ENCODE measurements around the gene RNF151. TPM values are rescaled to one million over a fixed set of nuclear protein-coding genes. Genes with fewer than 3 reads are reported as not detected.
A peak's percentile ranks its signal among the peaks of the same experiment; 100 is the strongest.

The RNF151 gene
- total RNA-seq, 4 donors from 2014 or later, result not detected

- Histone ChIP-seq H3K9me3 (no peaks in the 10 kb centered on the region), H3K36me3 (peaks cover 1 to 18% (median 10%) of the 10 kb centered on the region in 4 donors), H3K27me3 (peaks cover 3 to 48% (median 32%) of the 10 kb centered on the region in 4 donors), H3K27ac (replicated peaks in 1 of 4) (peak overlapping the region in 1 of 4 donors; percentile 27), H3K4me3 (peak overlapping the region; percentile 45 to 61 (median 48)), H3K4me1 (peaks cover 26 to 51% (median 40%) of the 10 kb centered on the region in 4 donors)
- intact Hi-C loops (cut with DNase I), result no loop called here
- no CpG with 5 or more reads among the region's 50 CpGs for WGBS
- no peak for DNase-seq (ENCODE audit: extremely low spot score)
- TF ChIP-seq CTCF (IDR thresholded peaks at IDR 0.05) (no peak), EP300 (IDR thresholded peaks at IDR 0.05) (no peak), POLR2AphosphoS5 (IDR thresholded peaks at IDR 0.05) (no peak), POLR2A (IDR thresholded peaks at IDR 0.05; ENCODE audit: low read depth) (no peak)
Measured at GRCh38 chr16:1992704-1993317, 26.2 kb downstream of the RNF151 start.

DNA sequence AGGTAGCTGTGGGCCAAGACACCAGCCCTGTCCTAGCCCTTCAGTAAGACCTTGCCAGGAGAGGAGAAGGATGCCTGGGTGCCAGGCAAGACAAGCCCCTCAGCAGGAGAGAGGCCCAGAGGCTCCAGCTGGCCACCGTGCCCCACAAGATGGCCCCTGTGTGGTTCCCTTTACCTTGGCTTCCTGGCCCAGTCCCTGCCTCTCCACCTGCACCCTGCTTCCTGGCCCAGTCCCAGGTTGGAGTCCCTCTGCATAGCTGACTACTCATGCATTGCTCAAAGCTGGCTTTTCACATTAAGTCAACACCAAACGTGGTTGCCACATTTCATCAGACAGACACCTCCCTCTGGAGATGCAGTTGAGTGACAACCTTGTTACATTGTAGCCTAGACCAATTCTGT is 27.1 kb downstream of the RNF151 start:
- Histone ChIP-seq H3K4me1 (peaks cover 26 to 57% (median 43%) of the 10 kb centered on the region in 4 donors), H3K27me3 (peaks cover 3 to 44% (median 28%) of the 10 kb centered on the region in 4 donors), H3K36me3 (peaks cover 10 to 27% (median 19%) of the 10 kb centered on the region in 4 donors), H3K4me3 (no peak overlapping the region), H3K27ac (replicated peaks in 1 of 4) (no peak overlapping the region), H3K9me3 (no peaks in the 10 kb centered on the region)
- intact Hi-C loops (cut with DNase I), result no loop called here
- 75% methylated on average over 2 of the region's 2 CpGs for WGBS
- no peak for TF ChIP-seq POLR2A (IDR thresholded peaks at IDR 0.05; ENCODE audit: low read depth)
- TF ChIP-seq EP300 (IDR thresholded peaks at IDR 0.05), result no peak
- no peak for TF ChIP-seq POLR2AphosphoS5 (IDR thresholded peaks at IDR 0.05)
- no peak for TF ChIP-seq CTCF (IDR thresholded peaks at IDR 0.05)
- DNase-seq (ENCODE audit: extremely low spot score), result no peak

GRCh38 chr16:1997494-1998359 is 31.1 kb downstream of the RNF151 start:
- TF ChIP-seq EP300 (IDR thresholded peaks at IDR 0.05) (no peak), POLR2A (IDR thresholded peaks at IDR 0.05; ENCODE audit: low read depth) (no peak), POLR2AphosphoS5 (IDR thresholded peaks at IDR 0.05) (no peak), CTCF (IDR thresholded peaks at IDR 0.05) (no peak)
- Histone ChIP-seq H3K27ac (replicated peaks in 1 of 4) (peak overlapping the region in 2 of 4 donors; percentile 52 to 63), H3K9me3 (no peaks in the 10 kb centered on the region), H3K4me3 (no peak overlapping the region), H3K27me3 (peaks cover 0 to 4% (median 0%) of the 10 kb centered on the region in 4 donors), H3K4me1 (peaks cover 0 to 22% (median 7%) of the 10 kb centered on the region in 4 donors), H3K36me3 (peaks cover 50 to 67% (median 59%) of the 10 kb centered on the region in 4 donors)
- WGBS, result 82% methylated on average over 19 of the region's 26 CpGs
- DNase-seq (ENCODE audit: extremely low spot score), result no peak
- intact Hi-C loops (cut with DNase I), result no loop called here

DNA sequence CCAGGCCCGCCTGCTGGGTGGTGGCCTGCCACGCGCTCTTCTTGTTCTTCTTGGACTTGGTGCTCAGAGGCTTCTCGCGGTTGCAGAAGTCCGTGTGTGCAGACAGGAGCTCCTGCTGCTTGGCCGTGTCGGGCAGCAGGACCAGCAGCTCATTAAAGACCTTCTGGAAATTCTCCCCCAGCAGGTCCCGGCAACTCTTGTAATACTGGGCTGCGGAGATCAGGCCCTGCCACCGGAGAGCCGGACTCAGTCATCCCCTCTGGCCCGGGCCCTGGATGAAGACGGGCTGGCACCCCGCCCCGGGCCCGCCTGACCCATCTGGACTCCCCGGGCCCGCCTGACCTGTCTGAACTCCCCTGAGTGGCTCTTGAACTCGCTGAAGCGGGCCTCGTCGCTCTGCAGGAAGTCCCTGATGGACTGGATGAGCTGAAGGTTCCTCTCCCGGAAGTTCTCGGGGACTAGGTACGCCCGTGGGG is 31.7 kb downstream of the RNF151 start:
- peaks cover 57 to 74% (median 65%) of the 10 kb centered on the region in 4 donors for H3K36me3 ChIP-seq
- no peak for DNase-seq (ENCODE audit: extremely low spot score)
- 83% methylated on average over 17 of the region's 27 CpGs for WGBS
- intact Hi-C loops (cut with DNase I), result no loop called here
- H3K9me3 ChIP-seq, result no peaks in the 10 kb centered on the region
- H3K27ac ChIP-seq (replicated peaks in 1 of 4), result peak overlapping the region in 2 of 4 donors; percentile 48 to 63
- H3K4me3 ChIP-seq, result no peak overlapping the region
- no peaks in the 10 kb centered on the region for H3K27me3 ChIP-seq
- TF ChIP-seq POLR2AphosphoS5 (IDR thresholded peaks at IDR 0.05), result no peak
- TF ChIP-seq CTCF (IDR thresholded peaks at IDR 0.05), result no peak
- peaks cover under 1 to 22% (median 6%) of the 10 kb centered on the region in 4 donors for H3K4me1 ChIP-seq
